ENCODE data around the gene PSG4.

The PSG4 gene

DNA sequence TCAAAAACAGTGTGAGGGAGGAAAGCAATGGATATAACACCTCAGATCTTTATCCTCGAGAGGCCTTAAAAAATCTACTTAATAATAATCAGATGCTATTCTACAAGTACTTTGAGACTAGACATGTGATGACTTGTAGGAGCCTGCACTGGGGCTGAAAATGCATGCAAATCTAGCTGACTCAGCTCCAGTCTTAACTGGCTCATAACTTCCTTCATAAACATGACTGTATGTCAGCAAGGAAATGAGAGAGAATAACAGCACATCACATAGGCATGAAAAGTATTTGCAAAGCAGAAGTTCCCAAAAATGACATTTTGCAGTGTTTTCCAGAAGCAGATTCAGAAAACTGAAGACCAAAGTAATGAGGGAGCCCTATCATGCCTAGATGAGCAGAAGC is 57.2 kb downstream of the PSG4 start:
- Histone ChIP-seq H2AFZ (ENCODE audit: low read depth, low read length) (no peak overlapping the region), H2AK5ac (ENCODE audit: low read length, severe bottlenecking) (no peak overlapping the region), H3K14ac (ENCODE audit: low read length in 2 of 2) (no peak overlapping the region), H3K27me3 (ENCODE audit: control insufficient read depth in 1 of 2, insufficient read depth in 1 of 2, low read length in 2 of 2) (no peaks in the 10 kb centered on the region), H2BK12ac (ENCODE audit: low read length in 2 of 2) (no peak overlapping the region), H3K79me1 (replicated peaks; ENCODE audit: low read length, poor library complexity, severe bottlenecking) (no peaks in the 10 kb centered on the region), H3K18ac (ENCODE audit: low read depth in 1 of 2, low read length in 2 of 2) (no peak overlapping the region), H3K4me3 (ENCODE audit: insufficient read depth in 1 of 2, low read depth in 1 of 2, low read length in 2 of 2) (no peak overlapping the region), H3K4ac (ENCODE audit: low read depth in 1 of 2, low read length in 2 of 2) (no peak overlapping the region), H3K36me3 (ENCODE audit: control insufficient read depth in 1 of 2, insufficient read depth in 2 of 2, low read depth in 1 of 2, low read length in 2 of 2) (no peaks in the 10 kb centered on the region), H3K27ac (ENCODE audit: low read length, poor library complexity, severe bottlenecking) (no peak overlapping the region), H3K4me2 (ENCODE audit: low read length, poor library complexity, severe bottlenecking) (no peak overlapping the region), H2BK5ac (ENCODE audit: low read depth, low read length, poor library complexity, severe bottlenecking) (no peak overlapping the region), H3K9me3 (ENCODE audit: control insufficient read depth, low read length) (no peaks in the 10 kb centered on the region), H2BK120ac (ENCODE audit: low read depth, low read length) (no peak overlapping the region), H3K4me1 (ENCODE audit: control insufficient read depth, insufficient read depth, low read depth, low read length) (no peaks in the 10 kb centered on the region), H3K9ac (ENCODE audit: low read length) (no peak overlapping the region), H2BK15ac (ENCODE audit: low read depth, poor library complexity, severe bottlenecking) (no peak overlapping the region), H4K8ac (ENCODE audit: low read length) (no peak overlapping the region), H3K23ac (ENCODE audit: low read length in 2 of 2) (no peak overlapping the region), H4K91ac (ENCODE audit: low read length) (no peak overlapping the region)
- no peak for DNase-seq
- no CpG with 5 or more reads among the region's 1 CpG for WGBS

Measured in mesenchymal stem cell (in vitro differentiated cells and primary cell).